Fibroblast of lung (primary cell): Measurements from ENCODE around the gene PAX7. TPM values are rescaled to one million over a fixed set of nuclear protein-coding genes. Genes with fewer than 3 reads are reported as not detected.

ENCODE experiments used
- DNase-seq, 2 donors: peaks; one replicate each; pipeline versions ENCODE4 v3.0.0 to v3.0.0-alpha.2; 2010; ENCODE audit warnings: low read depth in 2 of 2
- H2AFZ ChIP-seq: 2 replicates; pipeline ENCODE4 v1.5.1; 2012; ENCODE audit warnings: low read length, control low read depth, inconsistent platforms
- H3K27ac ChIP-seq: 2 replicates; pipeline ENCODE4 v1.5.1; 2011; ENCODE audit warnings: low read length, control low read depth; ENCODE audit not compliant: insufficient read depth
- H3K27me3 ChIP-seq: 2 replicates; pipeline ENCODE4 v1.5.1; 2011; ENCODE audit warnings: mild to moderate bottlenecking, low read length; ENCODE audit not compliant: control insufficient read depth, insufficient read depth
- H3K36me3 ChIP-seq: 2 replicates; pipeline ENCODE4 v1.5.1; 2011; ENCODE audit warnings: low read length; ENCODE audit not compliant: control insufficient read depth, insufficient read depth
- H3K4me1 ChIP-seq: 2 replicates; pipeline ENCODE4 v1.5.1; 2011; ENCODE audit warnings: low read length; ENCODE audit not compliant: control insufficient read depth, insufficient read depth; ENCODE audit errors: extremely low read depth
- H3K4me2 ChIP-seq: 2 replicates; pipeline ENCODE4 v1.5.1; 2011; ENCODE audit warnings: low read length, control low read depth; ENCODE audit not compliant: insufficient read depth; ENCODE audit errors: extremely low read depth
- H3K4me3 ChIP-seq, 4 experiments: fragments of 200-600 bp in 1 of 4; sonication (generic) in 1 of 4; replicated peaks in 1 of 4; 2 replicates each; pipeline ENCODE4 v1.5.1; 2011 to 2016; ENCODE audit warnings: low read length in 4 of 4, low read depth in 3 of 4, mild to moderate bottlenecking in 3 of 4, control low read depth in 2 of 4, inconsistent platforms in 1 of 4, mixed read lengths in 1 of 4; ENCODE audit not compliant: insufficient read depth in 1 of 4; ENCODE audit errors: control extremely low read depth in 1 of 4
- H3K79me2 ChIP-seq: 2 replicates; pipeline ENCODE4 v1.5.1; 2012; ENCODE audit warnings: mild to moderate bottlenecking, low read length, inconsistent platforms; ENCODE audit not compliant: control insufficient read depth, insufficient read depth
- H3K9ac ChIP-seq: 2 replicates; pipeline ENCODE4 v1.5.1; 2011; ENCODE audit warnings: mild to moderate bottlenecking, low read length, control low read depth; ENCODE audit not compliant: insufficient read depth
- H3K9me3 ChIP-seq: 2 replicates; pipeline ENCODE4 v1.5.1; 2012; ENCODE audit warnings: low read depth, low read length; ENCODE audit not compliant: control insufficient read depth, insufficient read depth
- H4K20me1 ChIP-seq: 2 replicates; pipeline ENCODE4 v1.5.1; 2011; ENCODE audit warnings: low read length; ENCODE audit not compliant: control insufficient read depth, insufficient read depth; ENCODE audit errors: extremely low read depth
- CTCF ChIP-seq, 2 donors: IDR thresholded peaks in 1 of 2; conservative IDR thresholded peaks in 1 of 2; 1 replicate in 1 of 2; 2 replicates in 1 of 2; pipeline ENCODE4 v1.5.1; 2011 to 2012; ENCODE audit warnings: low read length in 2 of 2, control low read depth in 1 of 2, inconsistent platforms in 1 of 2, low read depth in 1 of 2, mild to moderate bottlenecking in 1 of 2
- EZH2 ChIP-seq: IDR thresholded peaks from 2 replicates; pipeline ENCODE4 v1.5.1; 2012; ENCODE audit warnings: low read length, control low read depth, mild to moderate bottlenecking; ENCODE audit errors: missing control alignments
- polyA plus RNA-seq, 2 donors: library from polyadenylated mRNA; depleted of rRNA in 1 of 2; stranded (reverse) in 1 of 2; unstranded in 1 of 2; fragments of >200 nt; gene quantifications; 2 replicates each; pipeline ENCODE4 v1.2.1, GENCODE V29; 2011 to 2012; ENCODE audit warnings: missing spikeins in 1 of 2
- total RNA-seq: library from RNA; depleted of rRNA; stranded (reverse); fragments of >200 nt; gene quantifications from 2 replicates; pipeline ENCODE4 v1.2.1, GENCODE V29; 2014

The PAX7 gene
- total and polyA plus RNA-seq, 2 donors (not counting 1 experiment from before 2014, with no cell fraction given): not detected

GRCh38 chr1:18629659-18630510 is 761 bp upstream of the PAX7 start:
- H3K4me1 ChIP-seq: no peaks in the 10 kb centered on the region
- TF ChIP-seq EZH2: peak; percentile 33
- TF ChIP-seq CTCF (conservative IDR thresholded peaks at IDR 0.05 in 1 of 2, IDR thresholded peaks at IDR 0.05 in 1 of 2; ENCODE audit: low read depth in 1 of 2, low read length in 2 of 2): no peak
- H3K27ac ChIP-seq: no peak overlapping the region
- no peak overlapping the region for H3K4me3 ChIP-seq
- H2AFZ ChIP-seq: no peak overlapping the region
- no peak overlapping the region for H3K4me2 ChIP-seq
- H4K20me1 ChIP-seq: peaks cover 2% of the 10 kb centered on the region
- H3K79me2 ChIP-seq: no peaks in the 10 kb centered on the region
- H3K27me3 ChIP-seq: peaks cover 33% of the 10 kb centered on the region
- H3K9me3 ChIP-seq: no peaks in the 10 kb centered on the region
- H3K9ac ChIP-seq: no peak overlapping the region
- H3K36me3 ChIP-seq: no peaks in the 10 kb centered on the region
- no peak for DNase-seq

- no peak for DNase-seq
- Histone ChIP-seq H3K27ac (no peak overlapping the region), H4K20me1 (no peaks in the 10 kb centered on the region), H3K36me3 (no peaks in the 10 kb centered on the region), H3K4me3 (no peak overlapping the region), H3K79me2 (no peaks in the 10 kb centered on the region), H3K9ac (no peak overlapping the region), H2AFZ (no peak overlapping the region), H3K27me3 (peaks cover 49% of the 10 kb centered on the region), H3K9me3 (no peaks in the 10 kb centered on the region), H3K4me2 (no peak overlapping the region), H3K4me1 (no peaks in the 10 kb centered on the region)
- peak; percentile 60 for TF ChIP-seq EZH2
- TF ChIP-seq CTCF (conservative IDR thresholded peaks at IDR 0.05 in 1 of 2, IDR thresholded peaks at IDR 0.05 in 1 of 2; ENCODE audit: low read depth in 1 of 2, low read length in 2 of 2): no peak
These were observed 1.0 kb downstream of the PAX7 start for GRCh38 chr1:18631496-18632217.

- DNase-seq: no peak
- no peaks in the 10 kb centered on the region for H4K20me1 ChIP-seq
- H3K4me1 ChIP-seq: no peaks in the 10 kb centered on the region
- no peaks in the 10 kb centered on the region for H3K9me3 ChIP-seq
- no peak overlapping the region for H3K4me3 ChIP-seq
- no peak overlapping the region for H3K9ac ChIP-seq
- no peak overlapping the region for H3K27ac ChIP-seq
- H3K27me3 ChIP-seq: peaks cover 54% of the 10 kb centered on the region
- no peak for TF ChIP-seq EZH2
- TF ChIP-seq CTCF (conservative IDR thresholded peaks at IDR 0.05 in 1 of 2, IDR thresholded peaks at IDR 0.05 in 1 of 2; ENCODE audit: low read depth in 1 of 2, low read length in 2 of 2): no peak
- no peaks in the 10 kb centered on the region for H3K36me3 ChIP-seq
- H3K79me2 ChIP-seq: no peaks in the 10 kb centered on the region
- no peak overlapping the region for H3K4me2 ChIP-seq
- no peak overlapping the region for H2AFZ ChIP-seq
These were observed 1.6 kb downstream of the PAX7 start for GRCh38 chr1:18632218-18632588.
